NCI-H2171 treated with DMSO at 0.1 percent for 48 hours (cell line): Measurements from ENCODE around the gene HEATR1.
"Not testable (repeated sequence)": the region's sequence is repeated elsewhere in the genome, so short reads cannot be mapped to it uniquely, and the experiment has no call there.

Source experiments
- DNase-seq: peaks from one replicate; lab custom pipeline; 2025; lab: John Stamatoyannopoulos, UW

Gene HEATR1, protein sequence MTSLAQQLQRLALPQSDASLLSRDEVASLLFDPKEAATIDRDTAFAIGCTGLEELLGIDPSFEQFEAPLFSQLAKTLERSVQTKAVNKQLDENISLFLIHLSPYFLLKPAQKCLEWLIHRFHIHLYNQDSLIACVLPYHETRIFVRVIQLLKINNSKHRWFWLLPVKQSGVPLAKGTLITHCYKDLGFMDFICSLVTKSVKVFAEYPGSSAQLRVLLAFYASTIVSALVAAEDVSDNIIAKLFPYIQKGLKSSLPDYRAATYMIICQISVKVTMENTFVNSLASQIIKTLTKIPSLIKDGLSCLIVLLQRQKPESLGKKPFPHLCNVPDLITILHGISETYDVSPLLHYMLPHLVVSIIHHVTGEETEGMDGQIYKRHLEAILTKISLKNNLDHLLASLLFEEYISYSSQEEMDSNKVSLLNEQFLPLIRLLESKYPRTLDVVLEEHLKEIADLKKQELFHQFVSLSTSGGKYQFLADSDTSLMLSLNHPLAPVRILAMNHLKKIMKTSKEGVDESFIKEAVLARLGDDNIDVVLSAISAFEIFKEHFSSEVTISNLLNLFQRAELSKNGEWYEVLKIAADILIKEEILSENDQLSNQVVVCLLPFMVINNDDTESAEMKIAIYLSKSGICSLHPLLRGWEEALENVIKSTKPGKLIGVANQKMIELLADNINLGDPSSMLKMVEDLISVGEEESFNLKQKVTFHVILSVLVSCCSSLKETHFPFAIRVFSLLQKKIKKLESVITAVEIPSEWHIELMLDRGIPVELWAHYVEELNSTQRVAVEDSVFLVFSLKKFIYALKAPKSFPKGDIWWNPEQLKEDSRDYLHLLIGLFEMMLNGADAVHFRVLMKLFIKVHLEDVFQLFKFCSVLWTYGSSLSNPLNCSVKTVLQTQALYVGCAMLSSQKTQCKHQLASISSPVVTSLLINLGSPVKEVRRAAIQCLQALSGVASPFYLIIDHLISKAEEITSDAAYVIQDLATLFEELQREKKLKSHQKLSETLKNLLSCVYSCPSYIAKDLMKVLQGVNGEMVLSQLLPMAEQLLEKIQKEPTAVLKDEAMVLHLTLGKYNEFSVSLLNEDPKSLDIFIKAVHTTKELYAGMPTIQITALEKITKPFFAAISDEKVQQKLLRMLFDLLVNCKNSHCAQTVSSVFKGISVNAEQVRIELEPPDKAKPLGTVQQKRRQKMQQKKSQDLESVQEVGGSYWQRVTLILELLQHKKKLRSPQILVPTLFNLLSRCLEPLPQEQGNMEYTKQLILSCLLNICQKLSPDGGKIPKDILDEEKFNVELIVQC (N-terminal part only)

DNA sequence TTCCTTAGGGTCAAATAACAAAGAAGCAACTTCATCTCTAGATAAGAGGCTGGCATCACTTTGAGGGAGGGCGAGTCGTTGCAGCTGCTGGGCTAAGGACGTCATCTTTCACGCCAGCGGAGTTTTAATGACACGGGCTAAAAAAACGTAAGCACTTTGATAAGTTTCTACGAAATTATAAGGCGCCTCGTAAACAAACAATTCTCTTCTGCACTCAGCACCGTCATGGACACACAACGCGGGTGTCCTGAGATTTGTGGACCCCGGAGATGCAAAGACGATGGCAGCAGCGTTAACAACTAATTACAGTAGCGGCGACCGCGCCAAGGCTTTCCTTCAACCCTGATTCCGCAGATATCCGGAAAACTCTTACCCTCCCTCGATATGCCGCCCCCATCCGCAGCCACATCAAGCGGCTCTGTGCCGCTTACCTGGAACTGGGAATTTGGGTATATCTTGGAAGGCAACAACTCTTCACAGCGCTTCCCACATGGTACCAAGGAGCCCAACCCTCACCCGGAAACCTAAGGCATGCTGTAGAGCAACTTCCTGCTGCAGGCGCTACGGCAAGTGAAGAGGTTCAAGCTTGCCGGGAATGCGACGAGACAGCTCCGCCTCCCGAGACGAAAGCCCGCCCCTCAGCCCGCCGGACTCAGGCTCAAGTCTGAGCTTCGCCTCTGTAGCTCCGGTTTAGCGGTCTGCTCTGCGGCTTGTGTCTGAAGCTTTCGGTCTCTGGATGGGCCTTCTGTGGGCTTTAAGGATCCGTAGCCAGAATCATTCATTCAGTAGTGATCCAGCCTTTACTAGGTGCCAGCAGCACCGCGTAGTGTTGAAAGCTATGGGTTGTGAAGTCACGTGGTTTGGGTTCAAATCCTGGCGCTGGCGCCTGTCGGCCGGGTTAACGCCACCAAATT, at the start of gene HEATR1:
Gene HEATR1 (minus strand): TSS at position 526 of the 914 bp plus-strand sequence. CDS start 421 bp downstream, at position 105.
- peak; percentile 94 for DNase-seq

DNA sequence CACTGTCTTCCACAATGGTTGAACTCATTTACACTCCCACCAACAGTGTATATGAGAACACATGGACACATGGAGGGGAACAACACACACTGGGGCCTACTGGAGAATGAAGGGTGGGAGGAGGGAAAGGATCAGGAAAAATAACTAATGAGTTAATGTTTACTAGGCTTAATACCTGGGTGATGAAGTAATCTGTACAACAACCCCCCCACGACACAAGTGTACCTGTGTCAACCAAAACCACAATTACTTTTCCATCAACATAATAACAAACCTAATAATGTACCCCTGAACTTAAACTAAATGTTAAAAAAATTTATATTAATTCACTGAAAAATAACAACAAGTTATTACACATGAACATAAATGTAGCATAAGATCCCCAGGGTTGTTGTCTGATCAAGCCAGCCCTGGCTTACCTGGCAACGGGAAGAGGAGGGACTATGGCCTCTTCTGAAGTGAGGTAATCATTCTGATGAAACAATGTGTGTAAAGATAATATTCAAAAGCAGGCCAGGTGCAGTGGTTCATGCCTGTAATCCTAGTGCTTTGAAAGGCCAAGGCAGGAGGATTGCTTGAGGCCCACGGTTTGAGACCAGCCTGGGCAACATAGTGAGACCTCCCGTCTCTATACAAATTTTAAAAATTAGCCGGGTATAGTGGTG, 40.8 kb upstream of the HEATR1 start:
- no peak for DNase-seq

DNA sequence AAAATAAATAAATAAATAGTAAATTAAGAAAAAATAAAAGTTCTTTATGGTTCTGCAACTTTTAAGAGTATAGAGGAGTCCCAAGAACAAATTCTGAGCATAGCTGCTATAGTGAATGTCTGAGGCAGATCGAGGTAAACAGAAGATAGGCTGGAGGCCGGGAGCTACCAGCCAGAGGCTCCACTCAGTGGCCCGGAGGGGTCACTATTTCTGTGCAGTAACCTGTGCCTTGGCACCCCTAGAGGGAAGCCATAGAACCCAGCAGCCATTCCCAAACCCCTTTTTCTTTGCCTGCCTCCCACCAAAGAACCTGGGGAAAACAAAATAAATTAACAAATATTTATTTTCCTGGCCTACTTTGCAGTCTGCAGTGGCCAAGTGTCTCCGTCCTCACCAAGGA, 38.4 kb upstream of the HEATR1 start:
- DNase-seq = no peak

DNA sequence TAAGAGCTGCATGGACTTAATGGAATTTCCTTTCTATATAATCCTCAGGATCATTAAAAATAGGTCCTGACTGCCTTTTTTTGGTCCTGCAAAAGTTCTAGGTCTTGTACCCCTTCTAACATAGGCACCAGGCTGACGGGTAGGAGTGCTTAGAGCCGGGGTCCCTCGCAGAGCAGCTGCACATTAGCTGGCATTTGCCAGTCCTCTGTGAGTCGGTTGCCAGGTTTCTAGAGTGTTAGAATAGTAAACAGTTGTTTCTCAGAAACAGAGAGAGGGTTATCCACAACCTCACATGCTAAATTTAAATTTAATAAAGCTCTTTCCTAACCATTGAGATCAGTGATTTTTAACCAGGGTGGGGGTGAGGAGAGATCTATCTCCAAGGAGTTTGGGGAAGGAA, 35.4 kb upstream of the HEATR1 start:
- no peak for DNase-seq

DNA sequence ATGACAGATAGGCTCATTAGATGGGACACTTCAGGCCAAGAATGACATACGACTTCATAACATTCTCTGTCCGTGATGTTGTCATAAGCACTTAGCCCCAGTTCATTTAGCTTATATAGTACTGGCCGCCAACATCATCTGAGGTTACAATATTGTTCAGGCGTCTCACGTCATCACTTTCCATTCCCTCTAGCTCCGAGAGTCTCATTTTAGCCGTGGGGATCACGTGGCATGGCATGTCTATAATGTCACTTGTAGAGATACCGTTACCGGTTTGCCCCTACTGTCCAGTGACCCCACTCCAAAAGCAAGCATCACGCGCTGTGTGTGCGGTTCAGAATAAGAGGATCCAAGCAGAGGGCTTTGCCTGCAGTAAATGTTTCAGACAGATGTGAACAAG, 34.6 kb upstream of the HEATR1 start:
- DNase-seq = no peak

DNA sequence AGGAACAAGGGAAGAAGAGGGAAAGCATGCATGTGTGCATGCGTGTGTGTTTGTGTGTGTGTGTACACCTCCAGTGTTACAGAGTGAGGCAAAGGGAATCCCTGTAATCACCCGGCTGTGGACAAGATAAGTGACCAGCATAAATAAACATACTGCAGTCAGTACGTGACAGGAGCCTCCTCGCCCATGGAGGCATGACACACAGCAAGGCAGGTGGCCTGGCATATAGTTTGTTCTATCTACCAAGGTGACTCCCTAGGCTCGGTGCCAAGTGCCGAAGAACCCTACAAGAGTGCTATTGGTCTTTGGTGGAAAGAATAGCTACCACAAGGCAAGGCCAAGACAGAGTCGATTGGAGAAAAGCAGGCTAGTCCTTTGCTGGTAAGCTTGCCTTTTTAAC, 31.7 kb upstream of the HEATR1 start:
- no peak for DNase-seq

DNA sequence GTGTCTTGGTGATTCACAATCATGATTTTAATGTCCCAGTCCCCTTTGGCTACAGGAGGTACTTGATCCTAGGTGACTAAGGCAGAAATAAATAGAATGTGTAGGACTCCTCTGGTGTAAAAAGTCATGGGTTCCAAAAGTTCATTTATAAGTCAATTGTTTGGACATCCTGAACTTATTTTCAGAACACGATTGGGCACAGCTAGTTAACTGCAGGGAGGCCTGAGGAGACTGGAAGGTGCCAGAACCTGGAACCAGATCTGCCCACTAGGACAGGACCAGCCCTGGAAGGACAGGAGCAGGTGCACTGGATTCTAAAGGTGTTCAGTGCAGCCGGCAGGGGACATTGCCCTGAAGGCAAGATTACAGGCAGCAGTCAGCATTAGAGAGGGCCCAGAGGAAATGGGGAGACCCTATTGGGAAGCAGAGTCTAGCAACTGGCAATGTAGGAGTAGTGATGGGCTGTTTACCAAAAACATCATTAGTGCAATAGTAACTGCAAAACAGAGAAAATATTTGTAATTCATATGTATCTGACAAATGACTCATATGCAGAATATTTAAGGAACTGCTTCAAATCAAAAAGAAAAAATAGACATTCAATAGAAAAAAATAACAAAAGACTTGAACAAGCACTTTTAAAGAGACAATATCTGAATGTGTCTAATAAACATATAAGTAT, 23.6 kb upstream of the HEATR1 start:
- DNase-seq = no peak

DNA sequence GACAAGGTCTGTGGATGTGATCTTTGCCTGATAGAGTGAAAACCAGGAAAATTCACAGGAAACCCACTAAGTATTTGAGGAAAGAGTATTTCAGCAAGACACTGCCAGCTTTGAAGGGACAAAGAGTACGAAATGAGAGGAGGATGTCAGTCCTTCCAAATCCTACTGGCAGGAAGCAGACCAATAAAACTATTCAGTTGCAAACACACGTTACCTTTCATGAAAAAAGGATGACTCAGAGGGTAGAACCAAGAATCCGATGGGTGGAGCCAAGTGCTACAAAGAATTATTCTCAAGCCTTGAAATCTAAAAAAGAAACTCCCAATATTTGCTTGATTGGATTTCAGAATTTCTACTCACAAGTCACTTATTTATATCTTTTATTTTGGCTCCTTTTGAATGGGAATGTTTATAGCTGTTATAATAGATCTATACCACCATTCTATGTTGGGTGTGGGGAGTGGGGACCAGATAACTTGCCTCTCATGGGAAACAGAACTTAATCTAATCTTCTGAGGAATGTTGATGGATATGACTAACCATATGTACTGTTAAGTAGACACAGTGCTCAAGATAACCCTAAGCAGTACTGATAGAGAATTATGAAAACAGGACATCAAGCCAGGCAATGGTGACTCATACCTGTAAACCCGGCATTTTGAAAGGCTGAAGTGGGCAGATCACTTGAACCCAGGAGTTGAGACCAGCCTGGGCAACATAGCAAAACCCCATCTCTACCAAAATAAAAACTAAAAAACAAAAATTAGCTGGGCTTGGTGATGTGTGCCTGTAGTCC, 19.3 kb upstream of the HEATR1 start:
- DNase-seq = no peak

DNA sequence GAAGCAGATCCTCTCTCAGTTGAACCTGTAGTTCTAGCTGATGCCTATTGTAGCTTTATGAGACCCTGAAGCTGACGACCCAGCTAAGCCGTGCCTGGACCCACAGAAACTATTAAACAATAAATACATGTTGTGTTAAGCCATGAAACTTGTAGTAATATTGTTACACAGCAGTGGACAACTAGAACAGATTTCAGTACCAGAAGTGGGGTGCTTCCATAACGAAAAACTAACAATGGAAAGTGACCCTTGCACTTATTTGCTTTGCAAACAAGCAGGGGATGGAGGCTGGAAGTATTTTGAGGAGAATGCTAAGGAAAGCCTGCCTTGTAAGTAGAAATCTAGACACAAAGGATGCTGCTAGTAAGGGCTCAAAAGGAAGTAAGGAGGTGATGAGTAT, 18.1 kb upstream of the HEATR1 start:
- no peak for DNase-seq

DNA sequence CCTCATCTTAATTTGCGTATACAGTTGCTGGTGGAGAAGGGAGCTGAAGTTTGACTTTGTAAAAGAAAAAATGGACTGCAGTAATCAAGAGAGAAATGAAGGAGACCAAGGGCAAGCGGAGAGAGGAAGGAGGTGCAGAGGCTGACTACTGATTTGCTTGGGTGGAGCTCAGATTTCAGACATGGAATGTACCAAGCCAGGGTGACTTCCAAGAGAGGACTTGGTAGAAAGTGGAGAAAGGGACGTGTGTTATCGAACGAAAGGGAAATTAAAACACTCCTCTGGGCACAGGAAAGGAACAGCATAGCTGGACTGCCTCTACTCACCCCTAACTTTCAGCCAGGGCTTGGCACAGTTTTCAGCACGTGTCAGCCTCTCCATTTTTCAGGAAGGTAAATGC, 15.1 kb upstream of the HEATR1 start:
- no peak for DNase-seq

DNA sequence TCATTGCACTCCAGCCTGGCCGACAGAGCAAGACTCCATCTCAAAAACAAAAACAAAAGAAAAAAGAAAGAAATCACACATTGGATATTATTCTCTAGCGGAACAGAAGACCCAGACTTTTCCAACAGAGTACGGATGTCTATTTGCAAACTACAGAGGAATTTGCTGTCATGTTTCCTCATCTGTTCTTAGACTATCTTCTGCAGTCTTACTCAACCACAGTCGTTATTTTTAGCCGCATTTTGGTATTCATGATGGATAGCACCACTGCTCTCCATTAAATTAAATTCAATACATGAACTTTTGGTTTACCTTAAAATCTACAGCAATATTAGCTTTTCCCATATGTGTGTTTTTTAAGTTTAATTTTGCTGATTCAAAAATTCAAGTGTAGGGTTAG, 14.2 kb upstream of the HEATR1 start:
- no peak for DNase-seq

DNA sequence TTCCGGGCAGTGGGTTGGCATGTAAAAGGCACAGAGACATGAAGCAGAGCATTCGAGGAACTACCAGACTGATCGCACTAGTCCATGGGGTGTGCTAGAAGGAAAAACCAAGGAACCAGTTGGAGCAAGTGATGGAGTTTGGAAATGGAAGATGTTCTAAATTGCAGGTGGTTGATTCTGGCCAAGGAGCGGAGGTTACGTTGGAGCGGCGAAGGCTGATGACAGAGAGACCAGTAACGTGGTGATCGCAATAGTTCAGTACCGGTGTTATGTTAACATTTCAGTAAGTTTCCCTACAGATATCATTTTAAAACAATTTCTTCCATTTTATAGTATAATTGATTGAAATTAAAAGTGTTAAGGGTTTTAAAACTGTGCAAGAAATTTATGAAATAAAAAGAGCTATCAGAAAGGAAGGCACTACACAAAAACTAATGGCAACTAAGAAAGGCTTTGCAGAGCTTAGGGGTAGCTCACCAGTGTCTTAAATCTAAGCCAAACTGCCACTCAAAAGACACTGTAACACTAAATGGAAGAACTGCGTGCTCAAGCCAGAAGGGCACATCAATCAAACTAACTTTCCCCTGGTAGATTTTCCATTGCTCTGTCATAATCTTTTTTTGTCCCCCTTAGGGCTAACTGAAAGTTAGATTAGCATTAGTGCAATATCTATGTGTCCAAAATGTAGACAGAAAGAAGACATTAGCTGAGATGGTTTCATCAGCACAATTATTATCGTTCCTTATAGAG, 11.3 kb upstream of the HEATR1 start:
- DNase-seq = no peak

DNA sequence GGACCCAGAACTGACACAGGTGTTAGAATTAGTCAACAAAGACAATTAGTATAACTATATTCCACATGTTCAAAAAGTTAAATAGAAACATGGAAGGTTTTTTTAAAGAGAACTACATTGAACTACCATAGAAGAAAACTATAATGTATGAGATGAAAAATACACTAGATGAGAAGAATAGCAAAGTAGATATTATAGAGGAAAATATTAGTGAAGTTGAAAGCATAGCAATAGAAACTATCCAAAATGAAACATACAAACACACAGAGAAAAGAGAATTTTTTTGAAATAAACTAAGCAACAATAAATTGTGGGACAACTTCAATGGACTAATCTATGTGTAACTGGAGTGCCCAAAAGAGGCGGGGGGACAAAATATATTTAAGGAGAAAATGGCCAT, 8.0 kb upstream of the HEATR1 start:
- no peak for DNase-seq

DNA sequence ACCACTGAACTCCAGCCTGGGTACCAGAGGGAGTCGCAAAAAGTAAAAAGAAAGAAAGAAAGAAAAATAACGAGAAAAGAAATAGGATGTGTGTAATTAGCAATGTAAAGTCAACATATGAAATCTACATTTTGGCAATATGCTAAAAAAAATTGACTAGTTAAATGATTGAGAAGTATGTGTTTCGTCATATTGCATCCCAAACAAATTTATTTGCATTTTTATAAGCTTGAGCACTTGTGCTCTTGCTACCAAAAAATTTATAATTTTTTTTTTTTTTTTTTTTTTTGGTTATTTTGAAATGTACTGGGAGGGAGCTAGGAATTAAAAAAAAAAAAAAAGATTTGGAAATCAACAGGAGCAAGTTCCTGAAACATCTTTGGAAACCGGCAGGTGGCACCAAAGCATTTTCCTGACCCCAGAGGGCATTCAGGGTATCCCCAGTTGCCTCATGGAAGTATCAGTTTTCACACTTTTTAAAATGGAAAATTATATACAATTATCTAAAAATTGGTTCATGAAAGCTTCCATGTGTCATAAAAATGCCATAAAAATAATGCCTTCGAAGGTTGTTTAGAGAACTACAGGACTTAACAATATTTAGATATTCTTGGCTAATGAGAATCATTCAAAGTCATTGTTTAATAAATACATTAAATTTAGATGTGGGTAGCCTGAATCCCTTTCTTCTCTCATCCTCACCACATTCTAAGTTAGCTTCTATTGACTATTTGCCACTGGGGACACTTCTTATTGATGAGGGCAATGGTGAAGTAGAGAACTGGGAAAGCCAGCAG, 4.8 kb upstream of the HEATR1 start:
- DNase-seq = peak; percentile 70

DNA sequence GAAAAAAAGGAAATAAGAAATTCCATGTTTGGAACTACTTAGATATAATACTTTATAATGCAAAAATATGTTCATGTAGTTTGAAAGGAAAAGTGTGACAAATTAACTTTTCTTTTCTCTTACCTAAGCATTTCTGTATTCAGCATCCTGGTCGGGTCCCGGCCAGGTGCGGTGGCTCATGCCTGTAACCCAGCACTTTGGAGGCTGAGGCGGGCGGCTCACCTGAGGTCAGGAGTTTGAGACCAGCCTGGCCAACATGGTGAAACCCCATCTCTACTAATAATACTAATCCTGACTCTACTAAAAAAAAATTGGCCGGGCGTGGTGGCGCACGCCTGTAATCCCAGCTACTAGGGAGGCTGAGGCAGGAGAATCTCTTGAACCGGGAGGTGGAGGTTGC, 3.3 kb upstream of the HEATR1 start:
- not testable (repeated sequence) for DNase-seq

DNA sequence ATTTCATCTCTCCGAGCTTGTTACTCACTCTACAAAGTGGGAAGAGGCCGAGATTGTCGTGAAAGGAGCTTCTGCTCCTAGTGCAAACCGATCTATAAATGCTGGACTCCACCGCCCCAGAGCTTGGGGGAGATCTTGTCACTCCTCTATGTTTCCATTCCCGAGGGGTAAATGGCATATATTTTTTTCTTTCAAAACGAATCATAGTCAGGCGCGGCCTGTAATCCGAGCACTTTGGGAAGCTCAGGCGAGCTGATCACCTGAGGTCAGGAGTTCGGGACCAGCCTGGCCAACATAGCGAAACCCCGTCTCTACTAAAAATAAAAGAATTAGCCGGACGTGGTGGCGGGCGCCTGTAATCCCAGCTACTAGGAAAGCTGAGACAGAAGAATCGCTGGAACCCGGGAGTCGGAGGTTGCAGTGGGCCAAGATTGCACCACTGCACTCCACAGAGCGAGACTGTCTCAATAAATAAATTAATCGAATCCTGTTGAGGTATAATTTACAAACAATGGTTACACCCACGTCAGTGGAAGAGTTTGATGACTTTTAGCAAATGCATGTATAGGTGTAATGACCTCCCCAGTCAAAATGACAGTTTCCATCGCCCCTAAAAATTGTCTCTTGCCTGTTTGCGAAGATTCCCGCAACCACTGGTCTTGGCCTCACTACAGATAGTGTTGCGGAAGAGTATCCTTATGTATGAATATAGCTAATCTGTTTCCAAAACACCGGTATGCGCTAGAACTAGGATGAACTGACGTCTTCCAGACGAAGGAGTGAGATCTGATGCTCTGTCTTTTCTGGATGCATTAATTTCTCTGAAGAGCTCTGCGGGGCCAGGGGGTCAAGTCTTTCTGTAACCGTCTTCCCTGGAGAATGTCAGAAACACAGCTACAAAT, 840 bp upstream of the HEATR1 start:
- no peak for DNase-seq

DNA sequence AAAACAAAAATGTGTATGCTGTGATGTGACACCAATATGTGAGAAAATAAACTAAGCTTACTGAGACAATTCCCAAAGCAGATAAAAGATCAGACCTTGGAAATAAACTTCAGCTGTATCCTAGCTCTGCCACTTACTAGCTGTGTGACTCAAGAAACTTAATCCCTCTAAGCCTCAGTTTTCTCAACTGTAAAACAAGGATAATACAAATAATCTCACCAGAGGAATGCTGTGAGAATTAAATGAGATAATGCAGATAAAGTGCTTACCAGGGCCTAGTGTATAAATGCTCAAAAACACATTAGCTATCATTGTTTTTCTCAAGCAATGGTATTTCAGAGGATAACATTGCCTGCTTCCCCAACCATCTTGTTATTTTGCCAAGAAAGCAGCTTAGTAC, 2.1 kb downstream of the HEATR1 start:
- no peak for DNase-seq
